GM19463 (cell line): ENCODE data around the gene HPGD.

ENCODE experiments used
- ATAC-seq: cut with Tn5 transposase; IDR thresholded peaks from one replicate; pipeline ENCODE4 v1.9.1; 2021; ENCODE audit warnings: mild to moderate bottlenecking, moderate library complexity; ENCODE audit not compliant: unreplicated experiment

Gene HPGD

DNA sequence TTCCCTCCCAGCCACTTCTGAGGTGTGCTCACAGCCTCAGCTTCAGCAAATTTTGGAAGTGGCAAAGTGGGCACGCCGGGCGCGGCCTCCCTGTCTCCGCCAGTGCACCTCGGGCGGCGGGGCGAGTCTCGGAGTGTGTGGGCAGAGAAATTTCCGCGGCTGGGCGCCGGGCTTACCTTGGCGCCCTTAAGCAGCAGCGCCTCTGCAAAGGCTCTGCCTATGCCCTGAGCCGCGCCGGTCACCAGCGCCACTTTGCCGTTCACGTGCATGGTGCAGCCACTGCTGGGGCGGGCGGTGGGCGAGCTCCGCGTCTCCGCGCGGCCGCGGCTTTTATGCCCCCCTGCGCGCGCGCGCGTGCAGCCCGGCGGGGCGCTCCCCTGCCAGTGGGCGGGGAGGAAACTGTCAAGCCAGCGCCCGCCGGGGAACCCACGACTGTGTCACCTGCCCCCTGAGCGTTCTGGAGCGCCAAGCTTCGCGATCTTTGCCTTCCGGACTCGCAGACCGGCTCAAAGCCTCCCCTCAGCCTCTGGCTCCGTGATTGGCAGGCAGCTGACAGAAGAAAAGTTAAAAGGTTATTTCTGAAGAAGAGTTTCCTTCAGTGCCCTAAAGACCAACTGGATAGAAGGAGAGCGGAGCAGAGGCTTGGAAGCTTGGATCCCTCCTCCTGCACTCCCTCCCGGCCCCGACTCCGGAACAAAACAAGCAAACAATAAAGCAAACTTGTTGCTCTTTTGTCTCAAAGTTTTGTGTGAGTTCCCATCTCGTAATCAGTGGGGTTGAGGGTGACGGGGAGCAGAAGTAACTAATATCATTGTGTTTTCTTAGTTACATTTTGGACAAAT, at the start of gene HPGD:
HPGD (minus strand) TSS at position 306 of the 842 bp plus-strand sequence; CDS start at position 269, 37 bp downstream.
- ATAC-seq = peak; percentile 80

DNA sequence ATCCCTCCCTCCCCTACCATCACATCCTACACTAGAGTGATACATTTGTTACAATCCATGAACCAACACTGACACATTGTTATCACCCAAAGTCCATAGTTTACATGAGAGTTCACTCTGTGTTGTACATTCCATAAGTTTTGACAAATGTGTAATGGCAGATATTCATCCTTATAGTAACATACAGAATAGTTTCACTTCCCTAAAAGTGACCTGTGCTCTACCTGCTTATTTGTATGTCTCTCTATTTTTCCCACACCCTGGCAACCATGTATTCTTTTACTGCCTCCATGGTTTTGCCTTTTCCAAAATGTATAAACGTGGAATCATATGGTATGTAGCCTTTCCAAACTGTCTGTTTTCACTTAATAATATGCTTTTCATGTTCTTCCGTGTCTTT, 42.2 kb upstream of the HPGD start:
- no peak for ATAC-seq

DNA sequence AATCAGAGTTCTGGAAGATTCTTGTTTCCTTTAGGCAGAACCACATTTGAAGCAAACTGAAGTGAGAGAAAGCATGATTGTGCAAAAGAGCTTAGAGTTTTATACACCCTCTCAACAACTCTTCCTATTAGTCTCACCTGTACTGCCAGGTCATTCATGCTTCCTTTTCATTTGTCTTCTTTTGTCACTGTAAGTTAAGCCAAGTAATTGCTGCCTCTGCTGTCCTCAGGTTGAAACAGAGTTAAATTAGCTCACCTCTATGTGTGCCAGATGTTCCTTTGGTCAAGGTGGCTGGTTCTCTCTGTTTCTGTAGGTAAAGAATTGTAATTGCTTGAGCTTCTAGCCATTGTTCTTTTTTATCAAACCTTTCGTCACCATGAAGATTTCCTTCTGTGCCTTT, 41.1 kb upstream of the HPGD start:
- ATAC-seq = no peak

DNA sequence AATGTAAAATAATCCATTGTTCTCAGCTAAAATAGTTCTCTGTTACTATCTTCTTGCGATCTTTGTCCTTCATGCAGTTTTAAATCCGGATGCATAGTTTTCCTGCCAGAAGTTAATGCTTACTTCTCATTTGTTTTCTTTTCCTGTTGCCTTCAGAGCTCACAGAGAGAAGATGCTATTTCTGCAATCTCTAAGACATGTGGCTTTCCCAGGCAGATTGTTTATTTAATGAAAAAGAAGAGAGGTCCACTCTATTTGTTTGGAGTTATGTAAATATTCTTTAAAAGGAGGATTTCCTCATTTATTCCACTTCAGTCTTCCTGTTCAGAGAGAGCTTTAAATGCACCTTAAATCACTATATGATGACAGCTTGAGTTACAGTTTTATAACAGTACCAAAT, 39.3 kb upstream of the HPGD start:
- ATAC-seq = no peak

DNA sequence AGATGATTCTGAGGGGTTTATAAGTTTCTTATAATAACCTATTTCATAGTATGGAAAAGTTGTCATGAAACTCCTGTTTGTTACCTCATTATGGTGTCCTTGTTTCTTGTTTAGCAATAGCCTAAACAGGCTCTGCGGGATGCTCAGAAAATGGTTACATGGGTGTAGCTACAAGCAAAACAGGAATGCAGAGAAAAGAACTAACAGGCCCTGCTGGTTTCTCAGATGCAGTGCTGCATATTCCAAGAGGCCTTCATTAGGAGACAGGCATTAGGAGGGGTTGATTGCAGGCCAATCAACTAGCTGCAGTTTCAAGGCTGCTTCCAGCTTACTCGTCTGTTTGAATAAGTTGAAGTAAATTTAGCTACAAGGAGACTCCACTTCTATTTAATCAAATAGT, 37.6 kb upstream of the HPGD start:
- ATAC-seq = no peak

DNA sequence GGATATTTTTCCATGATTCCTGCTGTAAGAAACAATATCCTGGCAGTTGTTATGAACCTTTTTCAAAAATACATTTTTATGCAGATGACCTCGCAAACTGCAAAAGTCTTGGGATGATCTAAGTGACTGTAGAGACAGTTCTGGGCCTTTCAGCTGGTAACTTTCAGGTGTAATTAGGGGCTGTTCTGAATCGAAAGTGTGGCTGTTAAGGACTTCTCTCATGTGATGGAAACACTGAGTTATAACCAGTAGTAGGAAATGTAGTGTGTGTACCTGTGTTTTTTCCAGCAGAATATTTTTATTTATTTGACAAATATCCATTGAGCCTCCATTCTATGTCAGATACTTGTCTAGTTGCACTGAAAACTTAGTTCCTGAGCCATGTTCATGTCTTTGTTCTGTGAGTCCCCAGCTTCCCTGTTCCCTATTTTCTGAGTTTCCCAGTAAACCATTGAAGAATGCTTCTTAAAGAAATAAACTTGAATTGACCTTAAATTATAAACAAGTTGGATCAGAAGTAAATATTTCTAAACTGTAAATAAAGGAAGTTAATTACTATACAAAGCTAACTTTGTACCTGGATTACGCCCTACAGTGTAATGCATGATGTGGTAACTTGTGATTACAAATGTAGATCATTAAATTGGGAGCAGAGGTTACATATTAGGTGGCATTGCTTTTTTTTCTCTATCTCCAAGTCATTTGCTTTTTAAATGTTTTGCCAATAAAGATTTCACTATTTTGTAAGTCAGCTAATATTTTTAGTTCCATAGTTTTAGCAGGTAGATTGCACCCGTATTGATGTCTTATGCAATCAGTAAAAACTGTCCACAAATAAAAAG, 33.7 kb upstream of the HPGD start:
- no peak for ATAC-seq

DNA sequence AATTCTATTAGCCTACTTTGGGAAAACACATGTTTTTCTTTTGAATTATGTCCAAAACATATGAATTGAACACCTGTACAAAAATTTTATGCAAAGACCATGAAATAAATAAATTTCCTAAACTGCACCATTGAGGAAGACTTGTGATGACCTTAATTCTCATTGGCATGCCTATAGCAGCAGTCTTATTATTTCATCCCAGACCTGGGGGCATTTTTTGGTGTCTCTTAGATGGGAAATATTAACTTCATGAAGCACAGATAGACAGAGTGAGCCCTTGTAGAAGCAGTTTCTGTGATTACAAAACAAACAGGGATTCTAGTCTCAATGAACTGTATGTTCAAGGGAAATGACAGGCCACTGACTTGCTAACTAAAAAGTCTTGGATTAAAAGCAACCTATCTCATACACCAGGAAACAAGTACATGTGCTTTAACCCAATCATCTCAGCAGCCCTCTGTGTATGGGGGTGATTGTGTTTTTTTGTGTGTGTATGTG, 32.0 kb upstream of the HPGD start:
- no peak for ATAC-seq

DNA sequence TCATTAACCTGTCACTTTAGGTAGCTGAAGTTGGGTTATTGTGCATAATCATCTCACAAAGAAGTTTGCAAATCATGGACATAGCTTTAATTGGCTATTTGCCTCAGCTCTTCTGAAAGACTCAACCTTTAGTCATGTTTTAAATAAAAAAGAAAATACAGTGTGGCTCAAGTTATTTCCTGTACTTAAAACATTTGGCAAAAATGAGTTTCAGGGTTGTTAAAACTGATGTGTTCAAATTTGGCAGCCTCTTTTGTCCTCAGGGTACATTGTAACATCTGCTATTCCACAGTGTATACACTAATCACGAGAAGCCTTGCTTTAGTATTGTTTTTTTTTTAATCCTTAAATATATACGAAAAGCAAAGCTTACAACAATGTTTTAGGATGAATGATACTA, 31.5 kb upstream of the HPGD start:
- no peak for ATAC-seq

DNA sequence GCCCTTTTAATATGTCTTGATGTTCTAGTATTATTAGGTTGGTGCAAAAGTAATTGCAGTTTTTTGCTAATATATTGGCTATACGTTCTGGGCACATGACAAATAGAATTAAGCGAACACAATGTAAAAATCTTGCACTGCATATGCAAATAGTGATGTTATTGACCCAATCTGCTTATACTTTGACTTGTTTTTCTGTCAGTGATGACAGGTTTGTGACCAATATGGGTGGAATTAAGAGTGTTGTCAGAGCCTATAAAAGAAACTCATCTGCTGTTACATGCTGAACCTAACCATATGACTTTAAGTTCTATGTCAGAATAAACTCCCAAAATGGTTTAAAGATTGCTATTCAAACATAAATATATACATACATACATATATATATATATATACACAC, 30.7 kb upstream of the HPGD start:
- ATAC-seq = no peak

DNA sequence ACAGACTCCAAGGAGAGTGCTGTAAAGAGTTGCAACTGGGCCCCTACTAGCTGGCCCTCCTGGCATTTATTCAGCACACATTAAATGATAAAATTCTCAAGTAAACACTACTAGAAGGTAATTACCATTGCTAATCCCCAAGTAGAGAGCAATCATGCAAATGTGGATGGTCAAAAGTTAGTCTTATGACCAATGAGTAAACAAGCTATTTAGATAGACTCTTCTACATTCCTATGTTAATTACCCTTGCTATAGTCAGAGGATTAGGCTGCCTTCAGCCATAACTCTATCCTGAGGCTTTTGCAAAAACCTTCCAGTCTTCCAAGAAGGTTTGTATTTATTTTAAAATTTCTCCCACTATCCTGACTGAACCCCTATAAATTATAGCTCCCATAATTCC, 28.3 kb upstream of the HPGD start:
- ATAC-seq = no peak

DNA sequence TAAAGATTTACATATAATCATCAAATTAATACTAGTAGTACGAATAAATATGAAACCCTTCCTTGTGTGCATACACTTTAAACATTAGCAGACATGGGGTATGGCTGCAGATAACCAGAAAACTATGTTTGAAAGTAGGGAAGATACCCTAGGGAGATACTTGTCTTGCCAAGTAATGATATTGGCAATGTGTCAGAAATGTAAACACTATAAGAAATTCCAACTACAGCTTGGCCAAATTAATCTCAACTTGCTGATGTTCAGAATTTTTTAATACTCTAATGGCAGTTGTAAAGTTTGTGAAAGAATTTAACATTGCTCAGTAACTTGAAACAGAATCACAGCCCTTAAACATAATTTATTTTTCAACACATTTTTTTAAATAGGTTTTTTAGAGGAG, 27.4 kb upstream of the HPGD start:
- ATAC-seq = no peak

DNA sequence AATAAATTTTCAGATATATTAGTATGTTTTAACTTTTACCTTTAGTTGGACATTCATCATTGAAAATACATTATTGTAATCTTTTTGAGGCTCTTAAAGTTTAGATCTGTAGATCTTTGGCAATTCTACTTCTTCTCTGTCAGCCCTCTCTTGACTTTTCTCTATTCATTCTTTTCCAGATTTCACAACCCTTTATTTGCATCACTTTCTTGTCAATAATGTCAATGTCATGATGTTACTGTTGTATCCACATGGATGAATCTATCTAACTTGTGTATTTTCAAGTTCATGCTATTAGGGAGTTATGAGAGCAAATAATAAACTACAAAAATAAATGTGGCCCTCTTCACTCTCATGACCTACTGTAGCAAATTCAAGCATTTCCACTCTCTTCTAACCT, 23.0 kb upstream of the HPGD start:
- no peak for ATAC-seq

DNA sequence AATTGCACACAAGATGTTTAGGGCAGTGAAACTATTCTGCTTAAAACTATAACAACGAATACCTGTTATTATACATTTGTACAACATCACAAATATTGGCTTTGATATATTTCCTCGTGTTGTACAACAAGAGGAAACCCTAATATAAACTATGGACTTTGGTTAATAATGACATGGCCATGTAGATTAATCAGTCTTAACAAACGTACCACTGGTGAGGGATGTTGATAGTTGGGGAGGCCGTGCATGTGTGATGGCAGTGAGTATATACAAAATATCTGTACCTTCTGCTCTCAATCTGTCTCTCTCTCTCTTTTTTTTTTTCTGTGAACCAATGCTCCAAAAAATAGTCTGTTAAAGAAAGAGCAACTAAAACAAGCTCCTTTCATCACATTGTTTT, 22.2 kb upstream of the HPGD start:
- ATAC-seq = no peak

DNA sequence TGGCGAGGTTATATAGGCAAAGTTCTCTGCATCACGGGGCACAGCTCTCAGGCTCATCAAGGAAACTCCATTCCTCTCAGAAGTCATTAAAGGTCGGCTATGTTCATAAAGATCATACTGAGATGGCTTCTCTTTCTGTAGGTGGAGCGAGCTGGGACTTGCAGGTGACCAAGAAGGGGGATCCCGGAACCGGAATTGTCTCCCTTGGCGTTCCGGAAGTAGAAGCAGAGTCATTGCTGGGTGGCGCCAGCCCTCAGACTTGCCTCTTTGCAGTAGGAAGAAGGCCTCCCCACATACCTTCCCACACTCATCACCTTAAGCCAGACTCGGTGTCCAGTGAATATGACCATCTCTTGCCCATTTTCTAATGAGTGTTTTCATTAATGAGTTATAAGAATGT, 17.9 kb upstream of the HPGD start:
- ATAC-seq = no peak

DNA sequence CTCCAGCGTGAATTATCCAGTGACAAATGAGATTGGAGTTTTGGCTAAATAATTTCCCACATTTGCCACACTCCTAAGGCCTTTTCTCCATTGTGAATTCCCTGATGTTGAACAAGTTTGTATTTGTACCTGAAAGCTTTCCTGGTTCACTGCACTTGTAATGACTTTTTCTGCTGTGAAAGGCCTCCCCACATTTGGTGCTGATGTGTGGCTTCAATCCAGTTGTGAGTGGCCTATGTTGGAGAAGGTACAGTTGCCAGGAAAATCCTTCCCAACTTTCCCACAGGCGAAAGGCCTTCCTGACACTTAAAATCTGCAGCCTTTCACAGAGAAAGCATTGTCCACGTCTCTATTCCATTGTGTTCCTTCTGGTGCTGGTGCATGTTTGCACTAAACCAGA, 17.3 kb upstream of the HPGD start:
- ATAC-seq = no peak

DNA sequence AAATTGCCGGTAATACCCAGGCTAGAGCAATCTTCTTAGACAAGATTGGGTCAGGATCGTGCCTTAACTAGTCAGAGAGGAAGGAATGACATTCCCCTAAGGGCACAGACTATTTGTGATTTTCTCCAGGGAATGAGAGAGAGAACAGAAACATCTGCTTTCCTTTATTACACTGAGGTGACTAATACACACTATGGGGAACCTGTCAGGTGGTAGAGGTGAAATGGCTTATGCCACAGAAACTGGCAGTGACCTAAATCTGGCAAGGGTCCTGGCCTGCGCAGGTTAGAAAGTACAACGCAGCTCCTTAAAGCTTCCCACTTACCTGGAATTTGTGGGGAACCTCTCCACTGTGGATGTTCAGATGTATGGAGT, 16.6 kb upstream of the HPGD start:
- no peak for ATAC-seq

DNA sequence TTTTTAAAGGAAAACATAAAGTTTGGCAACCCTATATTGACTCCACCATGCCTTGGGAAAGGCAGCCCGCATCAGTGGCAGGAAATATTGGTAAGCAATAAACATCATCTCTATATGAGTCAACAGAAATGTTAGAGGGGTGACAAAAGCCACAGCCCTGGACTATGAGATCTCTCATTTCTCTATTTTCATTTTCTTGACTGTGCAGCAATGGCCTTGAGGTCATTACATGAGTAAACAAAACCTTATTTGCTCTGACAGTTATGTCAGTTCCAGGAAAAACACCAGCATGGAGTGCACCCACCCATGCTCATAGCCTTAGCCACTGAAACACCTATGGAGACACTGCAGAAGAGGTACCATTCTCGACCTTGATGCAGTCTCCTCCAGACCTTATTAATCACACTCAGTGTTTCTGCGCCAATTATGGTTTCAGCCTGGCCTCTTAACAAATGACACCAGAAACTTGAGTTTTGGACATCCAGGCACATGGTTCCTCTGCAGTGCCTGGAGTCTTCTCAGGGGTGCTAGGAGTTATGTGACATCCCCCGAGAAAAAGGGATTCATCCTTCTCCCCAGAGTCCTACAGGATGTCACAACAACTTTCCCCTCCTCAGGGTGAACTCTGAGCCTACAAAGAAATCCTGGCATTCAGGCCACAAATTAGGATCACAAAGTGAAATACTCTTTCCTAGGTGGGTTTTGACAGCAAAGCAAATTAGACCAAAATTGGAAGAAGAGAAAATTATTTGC, 16.0 kb upstream of the HPGD start:
- ATAC-seq = peak; percentile 97

DNA sequence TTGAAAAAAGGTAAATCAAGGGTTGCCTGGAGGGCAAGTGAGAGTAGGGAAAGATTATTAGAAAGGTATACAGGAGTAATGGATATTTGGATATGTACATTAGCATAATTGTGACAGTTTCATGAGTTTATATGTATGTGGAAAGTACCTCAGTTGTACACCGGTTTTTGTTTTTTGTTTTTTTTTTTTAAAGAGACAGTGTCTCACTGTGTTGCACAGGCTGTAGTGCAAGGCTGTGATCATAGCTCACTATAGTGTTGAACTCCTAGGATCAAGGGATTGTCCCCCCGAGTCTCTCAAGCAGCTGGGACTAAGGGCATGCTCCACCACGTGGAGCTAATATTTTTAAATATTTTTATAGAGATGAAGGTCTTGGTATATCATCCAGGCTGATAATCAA, 15.3 kb upstream of the HPGD start:
- ATAC-seq = peak; percentile 14

DNA sequence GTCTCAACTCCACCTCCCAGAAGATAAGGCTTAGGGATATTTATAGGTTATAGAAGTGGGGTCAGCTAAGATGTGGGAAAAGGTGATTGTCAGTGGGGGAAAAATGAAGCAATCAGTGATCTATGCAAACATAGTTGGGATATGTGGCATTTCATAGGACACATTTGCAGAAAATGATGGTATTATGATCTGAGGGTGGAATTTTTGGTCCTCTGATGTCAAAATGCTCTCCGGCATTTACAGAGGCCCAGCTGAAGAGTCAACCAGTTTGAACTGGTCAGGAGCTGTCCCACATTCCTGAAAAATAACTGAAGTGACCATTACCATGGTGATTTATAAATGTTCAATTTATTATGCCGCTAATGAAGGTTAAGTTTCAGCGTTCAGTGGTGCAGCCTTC, 12.2 kb upstream of the HPGD start:
- no peak for ATAC-seq

DNA sequence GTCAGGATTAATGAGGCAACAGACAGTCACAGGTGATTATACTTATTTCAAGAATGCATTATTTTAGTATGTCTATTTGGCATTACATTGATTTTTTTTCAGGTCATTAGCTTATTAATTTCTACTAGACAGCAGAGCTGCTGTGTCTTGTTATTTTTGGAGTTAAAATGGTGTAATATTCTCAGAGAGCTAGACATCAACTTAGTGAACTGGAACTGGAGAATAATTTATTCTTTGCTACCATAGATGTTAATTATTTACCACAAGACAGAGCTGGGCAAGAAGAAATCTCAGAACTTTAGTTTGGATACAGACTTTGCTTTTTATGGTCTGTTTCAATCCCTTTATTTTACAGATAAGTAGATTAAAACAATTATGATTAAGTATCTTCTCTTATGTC, 10.2 kb upstream of the HPGD start:
- no peak for ATAC-seq

DNA sequence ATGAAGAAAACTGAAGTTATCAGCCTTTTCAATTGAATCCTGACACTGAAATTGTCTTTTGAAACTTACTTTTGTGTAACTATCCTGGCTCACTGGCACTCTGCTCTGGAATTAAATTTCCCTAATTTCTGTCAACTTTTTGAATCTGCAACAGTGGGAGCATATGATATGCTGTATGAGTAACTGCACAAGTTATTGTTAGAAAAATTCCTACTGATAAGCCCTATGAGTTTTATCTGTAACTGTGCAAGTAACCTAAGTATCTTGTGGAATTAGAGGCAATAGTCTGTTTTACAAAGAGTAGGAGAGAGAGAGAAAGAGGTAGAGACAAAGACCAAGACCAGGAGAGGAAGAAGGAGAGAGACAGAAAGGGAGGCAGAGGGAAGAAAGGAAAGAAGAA, 9.2 kb upstream of the HPGD start:
- ATAC-seq = no peak
